IPS-15b (cell line): ENCODE results near the gene DNAJB8.

Experiments used
- H3K27me3 ChIP-seq: one replicate; pipeline ENCODE4 v1.6.1; 2013; ENCODE audit warnings: low read length; ENCODE audit not compliant: control insufficient read depth, insufficient read depth
- H3K36me3 ChIP-seq: one replicate; pipeline ENCODE4 v1.6.1; 2013; ENCODE audit warnings: low read length; ENCODE audit not compliant: control insufficient read depth, insufficient read depth
- H3K4me1 ChIP-seq: one replicate; pipeline ENCODE4 v1.6.1; 2013; ENCODE audit warnings: mild to moderate bottlenecking, low read length; ENCODE audit not compliant: control insufficient read depth, insufficient read depth
- H3K4me3 ChIP-seq: one replicate; pipeline ENCODE4 v1.5.1; 2013; ENCODE audit warnings: low read depth, low read length
- H3K9ac ChIP-seq: one replicate; pipeline ENCODE4 v1.6.1; 2013; ENCODE audit warnings: low read depth, mild to moderate bottlenecking, low read length
- H3K9me3 ChIP-seq: one replicate; pipeline ENCODE4 v1.6.1; 2013; ENCODE audit warnings: mild to moderate bottlenecking, low read length; ENCODE audit not compliant: control insufficient read depth, insufficient read depth

DNAJB8 gene

GRCh38 chr3:128500556-128500955, 33.9 kb upstream of the DNAJB8 start:
- peaks cover 32% of the 10 kb centered on the region for H3K27me3 ChIP-seq
- no peak overlapping the region for H3K4me3 ChIP-seq
- no peak overlapping the region for H3K9ac ChIP-seq
- peaks cover 4% of the 10 kb centered on the region for H3K4me1 ChIP-seq
- no peaks in the 10 kb centered on the region for H3K36me3 ChIP-seq
- no peaks in the 10 kb centered on the region for H3K9me3 ChIP-seq

GRCh38 chr3:128499724-128500275, 33.1 kb upstream of the DNAJB8 start:
- Histone ChIP-seq H3K9ac (no peak overlapping the region), H3K27me3 (peaks cover 39% of the 10 kb centered on the region), H3K36me3 (no peaks in the 10 kb centered on the region), H3K9me3 (no peaks in the 10 kb centered on the region), H3K4me1 (peaks cover 4% of the 10 kb centered on the region), H3K4me3 (no peak overlapping the region)

GRCh38 chr3:128498901-128499530, 32.3 kb upstream of the DNAJB8 start:
- peaks cover 47% of the 10 kb centered on the region for H3K27me3 ChIP-seq
- H3K4me3 ChIP-seq: no peak overlapping the region

GRCh38 chr3:128498127-128498626, 31.5 kb upstream of the DNAJB8 start:
- no peak overlapping the region for H3K9ac ChIP-seq
- peaks cover 4% of the 10 kb centered on the region for H3K4me1 ChIP-seq
- no peak overlapping the region for H3K4me3 ChIP-seq
- no peaks in the 10 kb centered on the region for H3K36me3 ChIP-seq
- H3K9me3 ChIP-seq: no peaks in the 10 kb centered on the region
- H3K27me3 ChIP-seq: peaks cover 55% of the 10 kb centered on the region

More at GRCh38 chr3:128498901-128499530, 32.3 kb upstream of the DNAJB8 start:
- Histone ChIP-seq H3K36me3 (no peaks in the 10 kb centered on the region), H3K4me1 (peaks cover 4% of the 10 kb centered on the region), H3K9me3 (no peaks in the 10 kb centered on the region), H3K9ac (no peak overlapping the region)

- no peak overlapping the region for H3K9ac ChIP-seq
- peaks cover 61% of the 10 kb centered on the region for H3K27me3 ChIP-seq
- H3K4me1 ChIP-seq: peaks cover 4% of the 10 kb centered on the region
- peak overlapping the region; percentile 67 for H3K4me3 ChIP-seq
- H3K36me3 ChIP-seq: no peaks in the 10 kb centered on the region
- no peaks in the 10 kb centered on the region for H3K9me3 ChIP-seq
Observed at GRCh38 chr3:128497305-128498126, 30.8 kb upstream of the DNAJB8 start.

GRCh38 chr3:128496602-128497304, 30.1 kb upstream of the DNAJB8 start:
- Histone ChIP-seq H3K27me3 (peaks cover 69% of the 10 kb centered on the region), H3K4me3 (peak overlapping the region; percentile 67), H3K36me3 (no peaks in the 10 kb centered on the region), H3K4me1 (peaks cover 4% of the 10 kb centered on the region), H3K9ac (no peak overlapping the region), H3K9me3 (no peaks in the 10 kb centered on the region)

GRCh38 chr3:128496019-128496601, 29.4 kb upstream of the DNAJB8 start:
- no peaks in the 10 kb centered on the region for H3K36me3 ChIP-seq
- H3K4me3 ChIP-seq: peak overlapping the region; percentile 18
- no peak overlapping the region for H3K9ac ChIP-seq
- peaks cover 6% of the 10 kb centered on the region for H3K4me1 ChIP-seq
- no peaks in the 10 kb centered on the region for H3K9me3 ChIP-seq
- peaks cover 75% of the 10 kb centered on the region for H3K27me3 ChIP-seq

GRCh38 chr3:128495435-128495970, 28.8 kb upstream of the DNAJB8 start:
- peaks cover 81% of the 10 kb centered on the region for H3K27me3 ChIP-seq
- no peaks in the 10 kb centered on the region for H3K9me3 ChIP-seq
- no peak overlapping the region for H3K9ac ChIP-seq
- peak overlapping the region; percentile 18 for H3K4me3 ChIP-seq
- H3K4me1 ChIP-seq: peaks cover 8% of the 10 kb centered on the region
- H3K36me3 ChIP-seq: no peaks in the 10 kb centered on the region

- H3K27me3 ChIP-seq: peaks cover 93% of the 10 kb centered on the region
Observed at GRCh38 chr3:128494367-128494650, 27.6 kb upstream of the DNAJB8 start.

GRCh38 chr3:128493570-128494366, 27.1 kb upstream of the DNAJB8 start:
- H3K36me3 ChIP-seq: no peaks in the 10 kb centered on the region
- H3K9ac ChIP-seq: no peak overlapping the region
- peaks cover 10% of the 10 kb centered on the region for H3K4me1 ChIP-seq
- no peaks in the 10 kb centered on the region for H3K9me3 ChIP-seq
- peak overlapping the region; percentile 6 for H3K4me3 ChIP-seq
- H3K27me3 ChIP-seq: peaks cover 93% of the 10 kb centered on the region

More at GRCh38 chr3:128494367-128494650, 27.6 kb upstream of the DNAJB8 start:
- peak overlapping the region; percentile 6 for H3K4me3 ChIP-seq
- no peak overlapping the region for H3K9ac ChIP-seq
- H3K4me1 ChIP-seq: peaks cover 10% of the 10 kb centered on the region
- H3K9me3 ChIP-seq: no peaks in the 10 kb centered on the region
- H3K36me3 ChIP-seq: no peaks in the 10 kb centered on the region
